ENCODE results near the gene ARL15.

ARL15 gene

GRCh38 chr5:53834500-53834899 lies 475.9 kb downstream of the ARL15 start:
- H3K4me3 ChIP-seq (ENCODE audit: low read depth, low read length), result no peak overlapping the region
- H3K27me3 ChIP-seq (replicated peaks), result no peaks in the 10 kb centered on the region
- no peak overlapping the region for H3K27ac ChIP-seq
- no peak for DNase-seq
- no peaks in the 10 kb centered on the region for H3K36me3 ChIP-seq (replicated peaks)
- in situ Hi-C loops (cut with HindIII; ENCODE audit: low pct_ligation_motif_present, low sequenced_read_pairs), result no loop called here
- TF ChIP-seq CTCF (IDR thresholded peaks at IDR 0.05; ENCODE audit: low read depth, low read length, missing control alignments), result no peak

Measured in brain microvascular endothelial cell (primary cell).